Ascending aorta (tissue), 2 donors: ENCODE measurements around the gene FKBP1A. TPM values are rescaled to one million over a fixed set of nuclear protein-coding genes. Genes with fewer than 3 reads are reported as not detected.

ENCODE experiments used
- DNase-seq, 2 donors: peaks; one replicate each; pipeline ENCODE4 v3.0.0-alpha.2; 2019; ENCODE audit warnings: low spot score in 2 of 2
- H3K27ac ChIP-seq, 2 donors: fragments of 200-600 bp; sonication (generic); one replicate each; pipeline ENCODE4 v1.5.1; 2016 to 2017; ENCODE audit warnings: mild to moderate bottlenecking in 1 of 2
- H3K27me3 ChIP-seq: fragments of 200-600 bp; sonication (generic); one replicate; pipeline ENCODE4 v1.5.1; 2017
- H3K36me3 ChIP-seq, 2 donors: fragments of 200-600 bp; sonication (generic); one replicate each; pipeline ENCODE4 v1.5.1; 2016
- H3K4me1 ChIP-seq, 2 donors: fragments of 200-600 bp; sonication (generic); one replicate each; pipeline ENCODE4 v1.5.1; 2016 to 2017; ENCODE audit warnings: mild to moderate bottlenecking in 1 of 2
- H3K4me3 ChIP-seq, 2 donors: fragments of 200-600 bp; sonication (generic); one replicate each; pipeline ENCODE4 v1.5.1; 2016 to 2017; ENCODE audit warnings: mild to moderate bottlenecking in 1 of 2
- H3K9me3 ChIP-seq, 2 donors: fragments of 200-600 bp; sonication (generic); one replicate each; pipeline ENCODE4 v1.5.1; 2016
- CTCF ChIP-seq, 3 experiments: fragments of 200-600 bp in 2 of 3; fragments of 450-650 bp in 1 of 3; sonication (generic) in 2 of 3; IDR thresholded peaks; one replicate each; pipeline ENCODE4 v1.5.1; 2016 to 2019; ENCODE audit warnings: antibody characterized with exemption in 3 of 3, mild to moderate bottlenecking in 1 of 3, moderate library complexity in 1 of 3
- intact Hi-C: fragments of 100-400 bp; cut with DNase I; formaldehyde crosslinking; loops from one replicate; pipeline ENCODE4 v1.15.1; 2023
- total RNA-seq: library from RNA; depleted of rRNA; stranded (reverse); fragments of >200 nt; gene quantifications from one replicate; pipeline ENCODE4 v1.1.0, GENCODE V29; 2016

Gene FKBP1A
- total RNA-seq, 1 donor from 2014 or later = 202 TPM

GRCh38 chr20:1328680-1329330, 64.0 kb downstream of the FKBP1A start, which contains the start of gene SDCBP2:
TSS of gene SDCBP2 (minus strand) at chr20:1329139. CDS start at chr20:1320416, 8,723 bp downstream.
- H3K27ac ChIP-seq = peak within 1 kb of the TSS; percentile 32 to 99
- no peaks in the 10 kb centered on the region for H3K27me3 ChIP-seq
- H3K4me1 ChIP-seq = peaks cover 0 to 32% of the 10 kb centered on the region in 2 donors
- intact Hi-C loops = loop anchor here (5.0 to 10.0 kb wide), 6 partner anchors 43 to 784 kb away; partner anchors contain the start of genes CSNK2A1, FAM110A, PSMF1 and SIRPA
- no peaks in the 10 kb centered on the region for H3K9me3 ChIP-seq
- TF ChIP-seq CTCF (IDR thresholded peaks at IDR 0.05) = no peak
- peaks cover 4 to 10% of the 10 kb centered on the region in 2 donors for H3K36me3 ChIP-seq
- peak in 1 of 2 donors; percentile 60 for DNase-seq
- H3K4me3 ChIP-seq = no peak within 1 kb of the TSS

DNA sequence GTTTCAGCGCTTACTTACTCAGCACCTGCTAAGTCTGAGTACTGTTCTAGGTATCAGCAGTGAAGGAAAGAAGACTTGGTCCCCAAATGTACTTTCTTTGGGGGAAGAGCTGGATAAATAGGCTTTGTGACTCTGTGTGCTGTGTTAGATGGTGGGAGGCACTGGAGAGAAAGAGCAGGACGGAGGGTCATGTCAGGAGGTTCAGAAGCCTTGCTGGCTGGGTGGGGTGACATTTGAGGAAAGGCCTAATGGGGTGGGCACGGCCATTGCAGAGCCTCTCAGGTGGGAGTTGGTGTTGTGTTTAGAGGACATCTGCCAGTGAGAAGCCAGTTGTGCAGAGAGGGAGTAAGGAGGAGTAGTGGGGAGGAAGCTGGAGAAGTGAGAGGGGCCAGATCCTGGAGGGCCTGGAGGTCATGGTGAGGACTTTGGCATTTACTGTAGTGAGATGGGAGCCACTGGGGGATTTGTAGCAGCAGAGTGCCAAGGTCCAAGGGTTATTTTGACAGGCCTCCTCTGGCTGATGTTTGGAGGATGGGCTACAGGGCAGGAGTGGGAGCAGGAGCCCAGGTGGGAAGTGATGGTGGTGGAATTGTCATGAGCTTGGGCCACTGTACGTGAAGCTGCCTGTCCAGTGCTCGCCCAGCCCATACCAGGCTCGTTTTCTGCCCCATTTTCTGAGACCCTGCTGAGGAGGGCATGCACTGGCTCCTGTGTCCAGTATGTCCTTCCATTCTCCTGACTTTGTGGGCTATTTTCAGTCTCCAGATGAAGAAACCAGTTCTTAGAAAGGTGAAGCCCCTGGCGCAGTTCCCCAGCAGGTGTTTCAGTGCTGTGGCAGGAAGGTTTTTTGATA, 64.8 kb downstream of the FKBP1A start:
- TF ChIP-seq CTCF (IDR thresholded peaks at IDR 0.05) = no peak
- Histone ChIP-seq H3K4me1 (peaks cover 0 to 33% of the 10 kb centered on the region in 2 donors), H3K27me3 (no peaks in the 10 kb centered on the region), H3K27ac (peak overlapping the region; percentile 98 to 99), H3K9me3 (no peaks in the 10 kb centered on the region), H3K36me3 (peaks cover under 1 to 4% of the 10 kb centered on the region in 2 donors), H3K4me3 (no peak overlapping the region)
- DNase-seq = peak in 1 of 2 donors; percentile 56
- intact Hi-C loops = loop anchor here (5.0 to 10.0 kb wide), 6 partner anchors 44 to 783 kb away; partner anchors contain the start of genes CSNK2A1, FAM110A, PSMF1 and SIRPA

DNA sequence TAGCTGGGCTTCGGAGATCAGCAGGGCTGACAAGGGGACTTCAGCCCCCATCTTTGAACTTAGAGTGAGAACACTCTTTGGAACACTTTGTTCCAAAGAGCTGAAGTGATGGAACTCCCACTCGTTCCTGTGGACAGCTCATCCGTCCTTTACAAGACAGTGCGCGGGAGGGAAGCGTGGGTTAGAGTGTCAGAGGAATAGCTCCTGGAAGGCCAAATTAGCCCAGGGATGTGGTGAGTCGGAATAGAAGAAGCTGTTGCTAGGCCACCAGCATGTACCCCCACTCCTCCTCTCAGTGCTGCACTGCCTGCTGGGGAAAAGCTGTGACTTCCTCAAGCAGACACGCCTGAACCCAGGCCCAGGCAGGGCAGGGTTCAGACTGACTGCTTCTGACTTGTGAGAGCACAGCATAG, 65.6 kb downstream of the FKBP1A start:
- Histone ChIP-seq H3K4me3 (no peak overlapping the region), H3K27ac (peak overlapping the region; percentile 98 to 99), H3K4me1 (peaks cover 0 to 33% of the 10 kb centered on the region in 2 donors), H3K27me3 (no peaks in the 10 kb centered on the region), H3K36me3 (no peaks in the 10 kb centered on the region), H3K9me3 (no peaks in the 10 kb centered on the region)
- peak in 1 of 2 donors; percentile 63 for DNase-seq
- TF ChIP-seq CTCF (IDR thresholded peaks at IDR 0.05) = no peak
- intact Hi-C loops = loop anchor here (5.0 to 10.0 kb wide), 6 partner anchors 45 to 782 kb away; partner anchors contain the start of genes CSNK2A1, FAM110A, PSMF1 and SIRPA

- TF ChIP-seq CTCF (IDR thresholded peaks at IDR 0.05) = no peak
- DNase-seq = peak in 1 of 2 donors; percentile 37
- intact Hi-C loops = loop anchor here (5.0 to 10.0 kb wide), 6 partner anchors 46 to 781 kb away; partner anchors contain the start of genes CSNK2A1, FAM110A, PSMF1 and SIRPA
These were observed 66.6 kb downstream of the FKBP1A start for GRCh38 chr20:1326031-1326930.

More at GRCh38 chr20:1326031-1326930, 66.6 kb downstream of the FKBP1A start:
- Histone ChIP-seq H3K27ac (peak overlapping the region; percentile 98 to 99), H3K4me3 (peak overlapping the region; percentile 88), H3K4me1 (peaks cover 0 to 33% of the 10 kb centered on the region in 2 donors), H3K9me3 (no peaks in the 10 kb centered on the region), H3K36me3 (no peaks in the 10 kb centered on the region), H3K27me3 (no peaks in the 10 kb centered on the region)
